ENCODE results near the gene EFNA3. TPM values are rescaled to one million over a fixed set of nuclear protein-coding genes. Genes with fewer than 3 reads are reported as not detected.

EFNA3 gene
- total RNA-seq, 1 experiment from 2014 or later, result 3.5 TPM

- Histone ChIP-seq H3K4me1 (peaks cover 10% of the 10 kb centered on the region), H3K27me3 (no peaks in the 10 kb centered on the region), H3K9me3 (replicated peaks) (no peaks in the 10 kb centered on the region), H3K4me3 (no peak overlapping the region), H3K36me3 (no peaks in the 10 kb centered on the region; the same call in 1 of the 2 replicates), H3K27ac (no peak overlapping the region)
- no peak for DNase-seq
Observed at GRCh38 chr1:155053531-155054105, 25.0 kb upstream of the EFNA3 start.

- no peak overlapping the region for H3K27ac ChIP-seq
- no peak for DNase-seq
- no peak overlapping the region for H3K4me3 ChIP-seq
- H3K36me3 ChIP-seq, result no peaks in the 10 kb centered on the region; the same call in 1 of the 2 replicates
- peaks cover 5% of the 10 kb centered on the region for H3K4me1 ChIP-seq
- H3K27me3 ChIP-seq, result no peaks in the 10 kb centered on the region
- no peaks in the 10 kb centered on the region for H3K9me3 ChIP-seq (replicated peaks)
Observed at GRCh38 chr1:155057104-155057503, 21.5 kb upstream of the EFNA3 start.

GRCh38 chr1:155057788-155058211 lies 20.8 kb upstream of the EFNA3 start:
- Histone ChIP-seq H3K27me3 (no peaks in the 10 kb centered on the region), H3K36me3 (no peaks in the 10 kb centered on the region; the same call in 1 of the 2 replicates), H3K27ac (no peak overlapping the region), H3K4me3 (no peak overlapping the region), H3K4me1 (peaks cover 3% of the 10 kb centered on the region), H3K9me3 (replicated peaks) (no peaks in the 10 kb centered on the region)
- DNase-seq, result no peak

- Histone ChIP-seq H3K9me3 (replicated peaks) (no peaks in the 10 kb centered on the region), H3K27me3 (no peaks in the 10 kb centered on the region), H3K4me1 (peaks cover 6% of the 10 kb centered on the region), H3K4me3 (no peak overlapping the region), H3K27ac (no peak overlapping the region), H3K36me3 (no peaks in the 10 kb centered on the region; the same call in 1 of the 2 replicates)
- no peak for DNase-seq
Observed at GRCh38 chr1:155060736-155061135, 17.9 kb upstream of the EFNA3 start.

GRCh38 chr1:155061381-155062150 lies 17.1 kb upstream of the EFNA3 start:
- H3K4me1 ChIP-seq, result peaks cover 6% of the 10 kb centered on the region
- H3K9me3 ChIP-seq (replicated peaks), result no peaks in the 10 kb centered on the region
- H3K36me3 ChIP-seq, result no peaks in the 10 kb centered on the region; the same call in 1 of the 2 replicates
- DNase-seq, result peak; percentile 95 to 96
- no peak overlapping the region for H3K4me3 ChIP-seq
- no peaks in the 10 kb centered on the region for H3K27me3 ChIP-seq
- no peak overlapping the region for H3K27ac ChIP-seq

- no peaks in the 10 kb centered on the region; the same call in 1 of the 2 replicates for H3K36me3 ChIP-seq
- no peaks in the 10 kb centered on the region for H3K9me3 ChIP-seq (replicated peaks)
- H3K4me1 ChIP-seq, result peaks cover 6% of the 10 kb centered on the region
- no peaks in the 10 kb centered on the region for H3K27me3 ChIP-seq
- no peak overlapping the region for H3K27ac ChIP-seq
- DNase-seq, result no peak
- H3K4me3 ChIP-seq, result no peak overlapping the region
Observed at GRCh38 chr1:155062151-155062686, 16.4 kb upstream of the EFNA3 start.

GRCh38 chr1:155062702-155063411 lies 15.8 kb upstream of the EFNA3 start:
- H3K4me3 ChIP-seq, result peak overlapping the region; percentile 87; the same call in 1 of the 2 replicates
- DNase-seq, result no peak

GRCh38 chr1:155063550-155064110 lies 15.0 kb upstream of the EFNA3 start, which contains the start of gene EFNA4:
Gene EFNA4, plus strand, starts transcription at chr1:155063740. Its CDS starts 84 bp downstream, at chr1:155063824.
- H3K4me1 ChIP-seq, result peaks cover 6% of the 10 kb centered on the region
- peak within 1 kb of the TSS; percentile 87 for H3K4me3 ChIP-seq
- peak within 1 kb of the TSS; percentile 51 for H3K27ac ChIP-seq
- no peaks in the 10 kb centered on the region; the same call in 1 of the 2 replicates for H3K36me3 ChIP-seq
- no peaks in the 10 kb centered on the region for H3K27me3 ChIP-seq
- DNase-seq, result peak; percentile 84 to 92
- no peaks in the 10 kb centered on the region for H3K9me3 ChIP-seq (replicated peaks)

More at GRCh38 chr1:155062702-155063411, 15.8 kb upstream of the EFNA3 start:
- no peaks in the 10 kb centered on the region; the same call in 1 of the 2 replicates for H3K36me3 ChIP-seq
- H3K27me3 ChIP-seq, result no peaks in the 10 kb centered on the region
- no peaks in the 10 kb centered on the region for H3K9me3 ChIP-seq (replicated peaks)
- peaks cover 6% of the 10 kb centered on the region for H3K4me1 ChIP-seq
- H3K27ac ChIP-seq, result no peak overlapping the region

GRCh38 chr1:155064111-155064831 lies 14.4 kb upstream of the EFNA3 start:
- Histone ChIP-seq H3K36me3 (no peaks in the 10 kb centered on the region; the same call in 1 of the 2 replicates), H3K27ac (peak overlapping the region; percentile 51), H3K4me3 (peak overlapping the region; percentile 87), H3K4me1 (peaks cover 6% of the 10 kb centered on the region), H3K9me3 (replicated peaks) (no peaks in the 10 kb centered on the region), H3K27me3 (no peaks in the 10 kb centered on the region)
- peak; percentile 46 to 52 for DNase-seq

GRCh38 chr1:155064832-155065429 lies 13.7 kb upstream of the EFNA3 start:
- Histone ChIP-seq H3K27me3 (no peaks in the 10 kb centered on the region), H3K27ac (no peak overlapping the region), H3K9me3 (replicated peaks) (no peaks in the 10 kb centered on the region), H3K4me3 (no peak overlapping the region), H3K4me1 (peaks cover 6% of the 10 kb centered on the region), H3K36me3 (no peaks in the 10 kb centered on the region; the same call in 1 of the 2 replicates)
- DNase-seq, result no peak

- Histone ChIP-seq H3K27ac (no peak overlapping the region), H3K4me1 (peaks cover 4% of the 10 kb centered on the region), H3K9me3 (replicated peaks) (no peaks in the 10 kb centered on the region), H3K4me3 (no peak overlapping the region), H3K36me3 (no peaks in the 10 kb centered on the region; the same call in 1 of the 2 replicates), H3K27me3 (no peaks in the 10 kb centered on the region)
- no peak for DNase-seq
Observed at GRCh38 chr1:155066777-155067176, 11.9 kb upstream of the EFNA3 start.

GRCh38 chr1:155068599-155068998 lies 10.0 kb upstream of the EFNA3 start:
- Histone ChIP-seq H3K4me1 (peaks cover 3% of the 10 kb centered on the region; the same call in 1 of the 2 replicates), H3K27ac (no peak overlapping the region), H3K36me3 (no peaks in the 10 kb centered on the region; the same call in 1 of the 2 replicates), H3K4me3 (no peak overlapping the region), H3K27me3 (no peaks in the 10 kb centered on the region), H3K9me3 (replicated peaks) (no peaks in the 10 kb centered on the region)
- no peak for DNase-seq

GRCh38 chr1:155069551-155070157 lies 9.0 kb upstream of the EFNA3 start:
- Histone ChIP-seq H3K36me3 (no peaks in the 10 kb centered on the region; the same call in 1 of the 2 replicates), H3K27ac (no peak overlapping the region), H3K27me3 (no peaks in the 10 kb centered on the region), H3K4me3 (no peak overlapping the region), H3K9me3 (replicated peaks) (no peaks in the 10 kb centered on the region), H3K4me1 (peaks cover 2% of the 10 kb centered on the region; the same call in 1 of the 2 replicates)
- DNase-seq, result no peak
